LNCAP (cell line): ENCODE data around the gene HMGN3.

ENCODE experiments used
- CTCF ChIP-seq: fragments of 450-650 bp; IDR thresholded peaks from 2 replicates; pipeline ENCODE4 v1.5.1; 2017; ENCODE audit warnings: mild to moderate bottlenecking

HMGN3 gene

GRCh38 chr6:79261666-79262065, 27.2 kb upstream of the HMGN3 start:
- TF ChIP-seq CTCF = no peak

GRCh38 chr6:79260772-79261171, 26.3 kb upstream of the HMGN3 start:
- no peak for TF ChIP-seq CTCF

- TF ChIP-seq CTCF = no peak
Measured at GRCh38 chr6:79257381-79258205, 23.1 kb upstream of the HMGN3 start.

- TF ChIP-seq CTCF = no peak
Measured at GRCh38 chr6:79250559-79250958, 16.1 kb upstream of the HMGN3 start.

- no peak; the same call in 1 of the 2 replicates for TF ChIP-seq CTCF
Measured at GRCh38 chr6:79250107-79250514, 15.6 kb upstream of the HMGN3 start.

- no peak for TF ChIP-seq CTCF
Measured at GRCh38 chr6:79249136-79249535, 14.7 kb upstream of the HMGN3 start.

GRCh38 chr6:79246891-79247290, 12.4 kb upstream of the HMGN3 start:
- no peak for TF ChIP-seq CTCF

GRCh38 chr6:79241228-79241627, 6.7 kb upstream of the HMGN3 start:
- no peak for TF ChIP-seq CTCF
